ENCODE results near the gene CERS4. TPM values are rescaled to one million over a fixed set of nuclear protein-coding genes. Genes with fewer than 3 reads are reported as not detected.

CERS4 gene
- polyA plus RNA-seq, 1 of the 3 experiments (the other 2 are of a cell fraction), result 36.5 TPM

GRCh38 chr19:8214802-8215201 lies 5.6 kb downstream of the CERS4 start:
- no peaks in the 10 kb centered on the region for H3F3A ChIP-seq (replicated peaks; ENCODE audit: insufficient read depth)
- H3K4me1 ChIP-seq (ENCODE audit: control insufficient read depth in 1 of 2, insufficient read depth in 2 of 2, low read depth in 1 of 2, low read length in 1 of 2), result peaks cover 0 to 9% of the 10 kb centered on the region in 2 experiments; a peak in 1 of 4 replicates
- no peak overlapping the region for H3K4me3 ChIP-seq (ENCODE audit: low read depth in 2 of 2, low read length in 1 of 2)
- no peak overlapping the region for H3K4me2 ChIP-seq
- no peaks in the 10 kb centered on the region for H3K9me2 ChIP-seq
- no peaks in the 10 kb centered on the region for H3K27me3 ChIP-seq (ENCODE audit: insufficient read depth)
- peaks cover 6% of the 10 kb centered on the region; the same call in 1 of the 2 replicates for H3K79me2 ChIP-seq (ENCODE audit: insufficient read depth)
- no peak overlapping the region for H3K9ac ChIP-seq
- H3K9me3 ChIP-seq, result no peaks in the 10 kb centered on the region
- H4K20me1 ChIP-seq (ENCODE audit: insufficient read depth), result no peaks in the 10 kb centered on the region; the same call in 1 of the 2 replicates
- no peaks in the 10 kb centered on the region for H3K36me3 ChIP-seq (replicated peaks in 1 of 2; ENCODE audit: control insufficient read depth in 1 of 2, insufficient read depth in 2 of 2, low read length in 1 of 2)
- WGBS (ENCODE audit: low lambda C conversion rate), result 63% methylated on average over 6 of the region's 6 CpGs
- TF ChIP-seq CTCF (IDR thresholded peaks at IDR 0.05), result no peak
- TF ChIP-seq CHD2 (IDR thresholded peaks at IDR 0.05; ENCODE audit: low read length, partially characterized antibody), result no peak
- TF ChIP-seq PBX3 (IDR thresholded peaks at IDR 0.05), result no peak
- no peak for TF ChIP-seq MXI1 (IDR thresholded peaks at IDR 0.05; ENCODE audit: low read depth, low read length)
- TF ChIP-seq JUND (IDR thresholded peaks at IDR 0.05), result no peak
- no peak for TF ChIP-seq IRF3 (IDR thresholded peaks at IDR 0.05; ENCODE audit: low read depth, low read length)
- no peak for TF ChIP-seq GATA2 (CRISPR knock-in tag; IDR thresholded peaks at IDR 0.05)
- TF ChIP-seq MAX (IDR thresholded peaks at IDR 0.05; ENCODE audit: low read depth), result no peak
- no peak overlapping the region for H2AFZ ChIP-seq (ENCODE audit: low read depth)
- ChIA-PET CTCF (no interaction called here), POLR2A (no interaction called here)
- no peak overlapping the region for H3K27ac ChIP-seq (ENCODE audit: low read depth in 2 of 2, low read length in 1 of 2)
- no peak for DNase-seq

- Histone ChIP-seq H3K9ac (no peak overlapping the region), H3K27me3 (ENCODE audit: insufficient read depth) (no peaks in the 10 kb centered on the region), H4K20me1 (ENCODE audit: insufficient read depth) (no peaks in the 10 kb centered on the region; the same call in 1 of the 2 replicates), H3K9me2 (no peaks in the 10 kb centered on the region), H3K79me2 (ENCODE audit: insufficient read depth) (0 out of 2 replicates have a peak, but pooled peaks cover under 1% of the 10 kb centered on the region), H3K36me3 (replicated peaks in 1 of 2; ENCODE audit: control insufficient read depth in 1 of 2, insufficient read depth in 2 of 2, low read length in 1 of 2) (no peaks in the 10 kb centered on the region), H3K4me3 (ENCODE audit: low read depth in 2 of 2, low read length in 1 of 2) (no peak overlapping the region), H3K4me2 (no peak overlapping the region), H3K4me1 (ENCODE audit: control insufficient read depth in 1 of 2, insufficient read depth in 2 of 2, low read depth in 1 of 2, low read length in 1 of 2) (peaks cover 0 to 2% of the 10 kb centered on the region in 2 experiments; a peak in 1 of 4 replicates), H2AFZ (ENCODE audit: low read depth) (no peak overlapping the region), H3K27ac (ENCODE audit: low read depth in 2 of 2, low read length in 1 of 2) (no peak overlapping the region), H3F3A (replicated peaks; ENCODE audit: insufficient read depth) (no peaks in the 10 kb centered on the region), H3K9me3 (no peaks in the 10 kb centered on the region)
- DNase-seq, result no peak
- WGBS (ENCODE audit: low lambda C conversion rate), result 85% methylated on average over 4 of the region's 4 CpGs
- no peak for TF ChIP-seq RCOR1 (IDR thresholded peaks at IDR 0.05; ENCODE audit: low read length)
- no peak for TF ChIP-seq MXI1 (IDR thresholded peaks at IDR 0.05; ENCODE audit: low read depth, low read length)
- no peak for TF ChIP-seq GABPA (IDR thresholded peaks at IDR 0.05; ENCODE audit: low read depth)
- TF ChIP-seq TEAD4 (IDR thresholded peaks at IDR 0.05; ENCODE audit: borderline replicate concordance, insufficient read depth), result no peak
- no peak for TF ChIP-seq RFX5 (IDR thresholded peaks at IDR 0.05; ENCODE audit: low read length)
- no peak for TF ChIP-seq FOSL2 (IDR thresholded peaks at IDR 0.05; ENCODE audit: borderline replicate concordance, low read depth)
- no peak for TF ChIP-seq RXRA (IDR thresholded peaks at IDR 0.05; ENCODE audit: borderline replicate concordance, low read depth)
- no peak for TF ChIP-seq GATA2 (CRISPR knock-in tag; IDR thresholded peaks at IDR 0.05)
- TF ChIP-seq MAX (IDR thresholded peaks at IDR 0.05; ENCODE audit: low read depth), result no peak
- no peak for TF ChIP-seq TAF1 (IDR thresholded peaks at IDR 0.05; ENCODE audit: borderline replicate concordance, low read depth, low read length)
- no peak for TF ChIP-seq ELF1 (IDR thresholded peaks at IDR 0.05)
- no peak for TF ChIP-seq NRF1 (IDR thresholded peaks at IDR 0.05; ENCODE audit: low read depth, low read length)
- no peak for TF ChIP-seq POLR2AphosphoS5 (IDR thresholded peaks at IDR 0.05; ENCODE audit: low read depth, low read length)
- TF ChIP-seq CHD2 (IDR thresholded peaks at IDR 0.05; ENCODE audit: low read length, partially characterized antibody), result no peak
- TF ChIP-seq EZH2phosphoT487 (IDR thresholded peaks at IDR 0.05; ENCODE audit: borderline replicate concordance, low read depth), result no peak
- TF ChIP-seq FOXJ3 (CRISPR knock-in tag; IDR thresholded peaks at IDR 0.05), result no peak
- ChIA-PET CTCF (no interaction called here), POLR2A (no interaction called here)
Observed at GRCh38 chr19:8215783-8216182, 6.6 kb downstream of the CERS4 start.
